SH-SY5Y (cell line): ENCODE measurements around the gene PCDHGC5.

Experiments
- GATA2 ChIP-seq: IDR thresholded peaks from 2 replicates; pipeline ENCODE4 v1.6.1; 2011; ENCODE audit warnings: mild to moderate bottlenecking, low read depth, low read length
- GATA3 ChIP-seq: IDR thresholded peaks from 2 replicates; pipeline ENCODE4 v1.6.1; 2011; ENCODE audit warnings: low read depth, mild to moderate bottlenecking, low read length, moderate library complexity

DNA sequence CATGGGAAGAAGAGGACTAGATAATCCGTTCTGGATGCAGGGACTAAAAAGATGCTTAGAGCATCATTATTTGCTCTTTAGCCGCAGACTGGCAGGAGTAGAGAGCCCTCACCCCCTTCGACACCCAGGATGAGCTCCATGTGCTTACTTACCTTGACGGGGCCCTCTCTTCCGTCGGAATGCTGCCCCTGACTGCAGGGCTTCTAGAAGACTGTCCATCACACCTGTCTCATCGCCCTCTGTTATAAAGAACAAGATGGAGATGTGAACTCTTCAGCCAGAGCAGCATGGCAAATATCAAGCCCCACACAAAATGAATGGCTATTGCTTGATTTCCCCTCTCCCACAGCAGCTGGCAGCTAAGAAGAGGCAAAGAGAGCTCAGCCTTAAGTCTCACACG is 35.1 kb downstream of the PCDHGC5 start:
- TF ChIP-seq GATA3 = no peak
- no peak for TF ChIP-seq GATA2
